ENCODE data around the gene MYO1B. TPM values are rescaled to one million over a fixed set of nuclear protein-coding genes. Genes with fewer than 3 reads are reported as not detected.

The MYO1B gene
- total and polyA plus RNA-seq, 3 experiments from 2014 or later, result 0.12 to 4.6 (median 3.9) TPM

DNA sequence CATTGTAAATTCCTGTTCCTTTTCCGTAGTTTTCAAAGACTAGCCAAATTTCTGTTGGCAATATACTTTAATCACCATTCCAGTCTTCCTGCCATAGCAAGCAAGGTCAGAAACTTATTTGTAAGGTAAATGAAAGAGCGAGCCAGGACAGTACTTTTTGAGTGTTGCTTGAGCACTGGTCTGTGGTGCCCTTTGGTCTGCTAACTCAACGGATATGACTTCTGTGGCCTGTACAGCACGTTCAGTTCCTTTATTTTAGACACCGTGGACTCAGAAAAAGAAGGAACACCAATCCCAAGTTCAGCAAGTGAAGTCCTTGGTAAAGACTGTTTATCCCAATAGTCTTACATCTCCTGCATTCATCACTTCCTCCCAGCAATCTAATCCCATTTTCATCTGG lies 166.3 kb downstream of the MYO1B start:
- Mint-ChIP-seq H3K4me3 (no peak overlapping the region), H3K27ac (no peak overlapping the region), H3K9me3 (no peaks in the 10 kb centered on the region), H3K27me3 (peaks cover 0 to 9% of the 10 kb centered on the region in 2 donors), H3K36me3 (no peaks in the 10 kb centered on the region), H3K4me1 (no peaks in the 10 kb centered on the region)
- H3K4me1 ChIP-seq (ENCODE audit: insufficient read depth, low read length), result no peaks in the 10 kb centered on the region
- H3K9me3 ChIP-seq (ENCODE audit: low read length), result no peaks in the 10 kb centered on the region
- no peak for DNase-seq
- ChIA-PET POLR2A (no interaction called here), CTCF (no interaction called here)
- no peaks in the 10 kb centered on the region for H3K27me3 ChIP-seq (ENCODE audit: insufficient read depth, low read length, poor library complexity, severe bottlenecking)
- no peak overlapping the region for H3K4me3 ChIP-seq (ENCODE audit: low read length)
- H3K36me3 ChIP-seq (ENCODE audit: insufficient read depth, low read length), result no peaks in the 10 kb centered on the region
- H3K27ac ChIP-seq (ENCODE audit: low read depth, low read length), result no peak overlapping the region

DNA sequence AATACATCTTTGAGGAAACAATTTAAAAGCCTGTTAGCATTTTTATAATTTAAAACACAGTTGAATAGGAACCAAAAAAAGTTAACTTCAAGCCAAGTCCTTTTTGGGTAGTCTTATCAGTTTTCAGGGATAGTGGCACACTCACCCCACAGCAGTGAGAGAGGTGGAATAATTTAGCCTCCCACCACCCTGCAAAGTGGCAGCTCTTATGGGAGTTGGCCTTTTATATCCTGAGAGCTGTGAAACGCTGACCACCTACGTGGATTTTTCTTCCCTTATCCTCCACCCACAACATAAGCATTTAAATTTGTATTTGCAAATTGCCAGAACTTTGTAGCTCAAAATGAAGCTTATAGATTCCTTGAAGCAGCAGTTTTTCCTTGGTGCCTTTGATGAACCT lies 167.1 kb downstream of the MYO1B start:
- DNase-seq, result no peak
- H3K4me1 ChIP-seq (ENCODE audit: insufficient read depth, low read length), result no peaks in the 10 kb centered on the region
- no peaks in the 10 kb centered on the region for H3K36me3 ChIP-seq (ENCODE audit: insufficient read depth, low read length)
- no peaks in the 10 kb centered on the region for H3K9me3 ChIP-seq (ENCODE audit: low read length)
- no peaks in the 10 kb centered on the region for H3K4me1 Mint-ChIP-seq
- CTCF ChIA-PET, result no interaction called here
- POLR2A ChIA-PET, result no interaction called here
- H3K9me3 Mint-ChIP-seq, result no peaks in the 10 kb centered on the region
- no peak overlapping the region for H3K27ac ChIP-seq (ENCODE audit: low read depth, low read length)
- H3K4me3 ChIP-seq (ENCODE audit: low read length), result no peak overlapping the region
- no peaks in the 10 kb centered on the region for H3K27me3 ChIP-seq (ENCODE audit: insufficient read depth, low read length, poor library complexity, severe bottlenecking)
- no peak overlapping the region for H3K4me3 Mint-ChIP-seq
- H3K27ac Mint-ChIP-seq, result no peak overlapping the region
- H3K36me3 Mint-ChIP-seq, result no peaks in the 10 kb centered on the region
- H3K27me3 Mint-ChIP-seq, result peaks cover 0 to 9% of the 10 kb centered on the region in 2 donors

GRCh38 chr2:191415101-191415500 lies 169.9 kb downstream of the MYO1B start:
- no peak overlapping the region for H3K4me3 ChIP-seq (ENCODE audit: low read length)
- H3K4me1 ChIP-seq (ENCODE audit: insufficient read depth, low read length), result no peaks in the 10 kb centered on the region
- Mint-ChIP-seq H3K4me3 (no peak overlapping the region), H3K27me3 (peaks cover 0 to 9% of the 10 kb centered on the region in 2 donors), H3K36me3 (no peaks in the 10 kb centered on the region), H3K4me1 (no peaks in the 10 kb centered on the region), H3K9me3 (no peaks in the 10 kb centered on the region), H3K27ac (no peak overlapping the region)
- H3K9me3 ChIP-seq (ENCODE audit: low read length), result no peaks in the 10 kb centered on the region
- H3K27ac ChIP-seq (ENCODE audit: low read depth, low read length), result no peak overlapping the region
- ChIA-PET CTCF (no interaction called here), POLR2A (no interaction called here)
- no peaks in the 10 kb centered on the region for H3K36me3 ChIP-seq (ENCODE audit: insufficient read depth, low read length)
- DNase-seq, result no peak
- no peaks in the 10 kb centered on the region for H3K27me3 ChIP-seq (ENCODE audit: insufficient read depth, low read length, poor library complexity, severe bottlenecking)

GRCh38 chr2:191415858-191416257 lies 170.7 kb downstream of the MYO1B start:
- Histone ChIP-seq H3K27ac (ENCODE audit: low read depth, low read length) (no peak overlapping the region), H3K4me1 (ENCODE audit: insufficient read depth, low read length) (no peaks in the 10 kb centered on the region), H3K36me3 (ENCODE audit: insufficient read depth, low read length) (no peaks in the 10 kb centered on the region), H3K4me3 (ENCODE audit: low read length) (no peak overlapping the region), H3K9me3 (ENCODE audit: low read length) (no peaks in the 10 kb centered on the region), H3K27me3 (ENCODE audit: insufficient read depth, low read length, poor library complexity, severe bottlenecking) (no peaks in the 10 kb centered on the region)
- Mint-ChIP-seq H3K36me3 (no peaks in the 10 kb centered on the region), H3K4me3 (no peak overlapping the region), H3K4me1 (no peaks in the 10 kb centered on the region), H3K27me3 (peaks cover 0 to 9% of the 10 kb centered on the region in 2 donors), H3K9me3 (no peaks in the 10 kb centered on the region), H3K27ac (no peak overlapping the region)
- no peak for DNase-seq
- CTCF ChIA-PET, result no interaction called here
- POLR2A ChIA-PET, result no interaction called here

- peaks cover 0 to 3% (median 0%) of the 10 kb centered on the region in 3 donors for H3K4me1 Mint-ChIP-seq
- DNase-seq, result no peak
- Histone ChIP-seq H3K9me3 (ENCODE audit: low read length) (no peaks in the 10 kb centered on the region), H3K4me1 (ENCODE audit: insufficient read depth, low read length) (no peaks in the 10 kb centered on the region), H3K36me3 (ENCODE audit: insufficient read depth, low read length) (no peaks in the 10 kb centered on the region), H3K27me3 (ENCODE audit: insufficient read depth, low read length, poor library complexity, severe bottlenecking) (no peaks in the 10 kb centered on the region), H3K4me3 (ENCODE audit: low read length) (no peak overlapping the region), H3K27ac (ENCODE audit: low read depth, low read length) (no peak overlapping the region)
- no peak overlapping the region for H3K27ac Mint-ChIP-seq
- peaks cover 0 to 3% of the 10 kb centered on the region in 2 donors for H3K27me3 Mint-ChIP-seq
- H3K9me3 Mint-ChIP-seq, result no peaks in the 10 kb centered on the region
- ChIA-PET CTCF (no interaction called here), POLR2A (no interaction called here)
- no peak overlapping the region for H3K4me3 Mint-ChIP-seq
- no peaks in the 10 kb centered on the region for H3K36me3 Mint-ChIP-seq
These were observed 172.5 kb downstream of the MYO1B start for GRCh38 chr2:191417746-191418145.

DNA sequence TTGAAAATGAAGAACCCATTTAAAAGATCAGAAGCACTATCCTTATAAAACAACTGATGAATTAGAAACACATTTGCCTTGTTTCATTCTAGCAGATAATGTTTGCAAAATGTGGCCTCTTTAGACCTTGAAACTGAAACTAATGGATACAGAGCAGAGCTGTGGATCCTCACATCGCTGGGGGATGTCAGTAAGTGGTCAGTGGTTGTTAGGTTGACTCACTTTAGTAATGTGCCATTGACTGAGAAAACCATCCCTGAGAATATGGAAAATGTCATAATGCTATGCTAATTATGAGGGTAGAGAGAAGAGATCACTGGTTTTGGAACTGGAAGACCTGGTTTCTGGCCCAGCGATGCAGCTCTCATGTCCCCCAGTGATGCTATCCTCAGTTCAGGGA lies 176.7 kb downstream of the MYO1B start:
- DNase-seq, result no peak

GRCh38 chr2:191427031-191427430 lies 181.8 kb downstream of the MYO1B start:
- no peak for DNase-seq
- H3K9me3 Mint-ChIP-seq, result no peaks in the 10 kb centered on the region
- H3K4me3 Mint-ChIP-seq, result no peak overlapping the region
- no peaks in the 10 kb centered on the region for H3K36me3 Mint-ChIP-seq
- Histone ChIP-seq H3K27ac (ENCODE audit: low read depth, low read length) (no peak overlapping the region), H3K9me3 (ENCODE audit: low read length) (no peaks in the 10 kb centered on the region), H3K36me3 (ENCODE audit: insufficient read depth, low read length) (no peaks in the 10 kb centered on the region), H3K27me3 (ENCODE audit: insufficient read depth, low read length, poor library complexity, severe bottlenecking) (no peaks in the 10 kb centered on the region), H3K4me3 (ENCODE audit: low read length) (no peak overlapping the region), H3K4me1 (ENCODE audit: insufficient read depth, low read length) (no peaks in the 10 kb centered on the region)
- POLR2A ChIA-PET, result no interaction called here
- no peak overlapping the region for H3K27ac Mint-ChIP-seq
- CTCF ChIA-PET, result no interaction called here
- H3K4me1 Mint-ChIP-seq, result peaks cover 0 to under 1% (median 0%) of the 10 kb centered on the region in 3 donors
- H3K27me3 Mint-ChIP-seq, result peaks cover 2 to 15% of the 10 kb centered on the region in 2 donors

More for the DNA sequence above, 176.7 kb downstream of the MYO1B start:
- H3K4me3 Mint-ChIP-seq, result no peak overlapping the region
- no peaks in the 10 kb centered on the region for H3K36me3 Mint-ChIP-seq
- Histone ChIP-seq H3K4me1 (ENCODE audit: insufficient read depth, low read length) (no peaks in the 10 kb centered on the region), H3K27ac (ENCODE audit: low read depth, low read length) (no peak overlapping the region), H3K36me3 (ENCODE audit: insufficient read depth, low read length) (no peaks in the 10 kb centered on the region), H3K27me3 (ENCODE audit: insufficient read depth, low read length, poor library complexity, severe bottlenecking) (no peaks in the 10 kb centered on the region), H3K4me3 (ENCODE audit: low read length) (no peak overlapping the region), H3K9me3 (ENCODE audit: low read length) (no peaks in the 10 kb centered on the region)
- CTCF ChIA-PET, result no interaction called here
- POLR2A ChIA-PET, result no interaction called here
- H3K9me3 Mint-ChIP-seq, result no peaks in the 10 kb centered on the region
- H3K4me1 Mint-ChIP-seq, result peaks cover 0 to 3% (median 0%) of the 10 kb centered on the region in 3 donors
- no peaks in the 10 kb centered on the region for H3K27me3 Mint-ChIP-seq
- no peak overlapping the region for H3K27ac Mint-ChIP-seq

- Mint-ChIP-seq H3K27me3 (peaks cover 2 to 21% of the 10 kb centered on the region in 2 donors), H3K27ac (no peak overlapping the region), H3K36me3 (no peaks in the 10 kb centered on the region), H3K4me3 (no peak overlapping the region), H3K9me3 (no peaks in the 10 kb centered on the region), H3K4me1 (no peaks in the 10 kb centered on the region)
- Histone ChIP-seq H3K27ac (ENCODE audit: low read depth, low read length) (no peak overlapping the region), H3K4me3 (ENCODE audit: low read length) (no peak overlapping the region), H3K27me3 (ENCODE audit: insufficient read depth, low read length, poor library complexity, severe bottlenecking) (no peaks in the 10 kb centered on the region), H3K36me3 (ENCODE audit: insufficient read depth, low read length) (no peaks in the 10 kb centered on the region), H3K9me3 (ENCODE audit: low read length) (no peaks in the 10 kb centered on the region), H3K4me1 (ENCODE audit: insufficient read depth, low read length) (no peaks in the 10 kb centered on the region)
- ChIA-PET CTCF (no interaction called here), POLR2A (no interaction called here)
- DNase-seq, result no peak
These were observed 182.9 kb downstream of the MYO1B start for GRCh38 chr2:191428141-191428540.

DNA sequence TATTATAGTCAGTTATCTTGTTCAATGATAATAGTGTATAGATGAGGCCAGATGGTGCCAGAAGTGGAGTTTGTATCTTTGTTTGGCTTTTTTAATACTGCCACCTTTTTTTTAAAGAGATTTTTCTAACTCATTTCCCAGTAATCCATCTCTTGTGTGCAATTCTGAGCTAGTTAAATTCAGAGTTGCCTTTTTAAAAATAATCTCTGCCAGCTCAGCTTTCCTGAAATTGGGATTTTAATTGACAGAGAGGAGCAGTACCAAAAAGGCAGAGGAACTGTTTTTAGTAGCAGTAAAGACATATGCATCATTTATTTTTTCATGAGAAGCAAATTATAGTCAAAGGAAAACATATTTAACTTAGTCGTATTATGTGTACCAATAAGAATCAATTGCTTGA lies 185.3 kb downstream of the MYO1B start:
- Mint-ChIP-seq H3K9me3 (peaks cover 0 to 2% (median 0%) of the 10 kb centered on the region in 5 donors), H3K4me3 (no peak overlapping the region), H3K4me1 (no peaks in the 10 kb centered on the region), H3K36me3 (no peaks in the 10 kb centered on the region), H3K27me3 (peaks cover 2 to 30% of the 10 kb centered on the region in 2 donors), H3K27ac (no peak overlapping the region)
- H3K4me3 ChIP-seq (ENCODE audit: low read length), result no peak overlapping the region
- no peaks in the 10 kb centered on the region for H3K4me1 ChIP-seq (ENCODE audit: insufficient read depth, low read length)
- DNase-seq, result no peak
- H3K9me3 ChIP-seq (ENCODE audit: low read length), result no peaks in the 10 kb centered on the region
- no peaks in the 10 kb centered on the region for H3K27me3 ChIP-seq (ENCODE audit: insufficient read depth, low read length, poor library complexity, severe bottlenecking)
- no peaks in the 10 kb centered on the region for H3K36me3 ChIP-seq (ENCODE audit: insufficient read depth, low read length)
- no peak overlapping the region for H3K27ac ChIP-seq (ENCODE audit: low read depth, low read length)
- CTCF ChIA-PET, result no interaction called here
- POLR2A ChIA-PET, result no interaction called here

All from CD8-positive, alpha-beta memory T cell (primary cell).